ENCODE data around the gene DMAC1.

Gene DMAC1

DNA sequence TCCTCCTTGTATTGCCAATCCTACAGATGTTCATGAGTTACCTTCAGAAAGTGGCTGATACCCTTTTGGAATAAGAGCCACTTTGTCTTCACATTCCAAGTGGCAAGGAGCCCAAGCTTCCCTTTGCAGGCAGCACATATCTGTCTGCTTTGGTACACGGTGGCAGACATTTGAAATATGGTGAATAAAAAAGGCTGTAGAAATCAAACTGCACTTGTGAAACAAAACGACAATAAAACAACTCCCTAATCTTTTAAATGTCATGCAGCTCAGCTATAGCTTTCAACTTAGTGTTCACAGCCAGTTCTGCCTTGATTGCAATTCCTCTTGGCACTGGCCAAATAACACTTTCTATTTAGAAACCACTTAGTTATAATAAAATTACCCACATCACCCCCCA, 35.0 kb upstream of the DMAC1 start:
- H3K4me1 ChIP-seq: no peaks in the 10 kb centered on the region
- intact Hi-C loops (cut with DNase I; ENCODE audit: low total_unique reads): no loop called here
- no peak for DNase-seq

DNA sequence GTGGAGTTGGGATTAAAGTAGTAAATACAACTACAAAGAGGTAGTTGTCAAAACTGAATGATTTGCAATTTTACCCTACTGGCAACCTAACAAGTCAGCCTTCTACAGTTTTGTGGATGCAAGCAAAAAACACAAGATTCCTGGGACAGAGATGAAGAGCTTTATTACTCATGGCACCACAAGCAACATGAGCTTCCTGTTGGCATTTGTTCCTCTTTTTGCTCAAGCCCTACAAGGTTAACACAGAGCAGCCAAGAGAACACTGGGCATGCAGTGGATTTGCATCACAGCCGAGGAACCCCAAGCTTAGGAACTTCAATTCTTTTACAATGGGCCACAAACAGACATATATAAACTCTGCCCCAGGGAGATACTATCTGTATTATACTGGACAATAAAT, 28.8 kb upstream of the DMAC1 start:
- H3K9me3 ChIP-seq: no peaks in the 10 kb centered on the region
- H3K27ac ChIP-seq: no peak overlapping the region
- no peaks in the 10 kb centered on the region for H3K36me3 ChIP-seq
- intact Hi-C loops (cut with DNase I; ENCODE audit: low total_unique reads): no loop called here
- no peaks in the 10 kb centered on the region for H3K4me1 ChIP-seq
- no peak overlapping the region for H3K4me3 ChIP-seq
- DNase-seq: no peak
- no peak for TF ChIP-seq CTCF (IDR thresholded peaks at IDR 0.05)
- H3K27me3 ChIP-seq: no peaks in the 10 kb centered on the region

More for the DNA sequence above, 35.0 kb upstream of the DMAC1 start:
- no peak for TF ChIP-seq CTCF (IDR thresholded peaks at IDR 0.05)
- Histone ChIP-seq H3K27me3 (no peaks in the 10 kb centered on the region), H3K9me3 (no peaks in the 10 kb centered on the region), H3K4me3 (no peak overlapping the region), H3K36me3 (no peaks in the 10 kb centered on the region), H3K27ac (no peak overlapping the region)

DNA sequence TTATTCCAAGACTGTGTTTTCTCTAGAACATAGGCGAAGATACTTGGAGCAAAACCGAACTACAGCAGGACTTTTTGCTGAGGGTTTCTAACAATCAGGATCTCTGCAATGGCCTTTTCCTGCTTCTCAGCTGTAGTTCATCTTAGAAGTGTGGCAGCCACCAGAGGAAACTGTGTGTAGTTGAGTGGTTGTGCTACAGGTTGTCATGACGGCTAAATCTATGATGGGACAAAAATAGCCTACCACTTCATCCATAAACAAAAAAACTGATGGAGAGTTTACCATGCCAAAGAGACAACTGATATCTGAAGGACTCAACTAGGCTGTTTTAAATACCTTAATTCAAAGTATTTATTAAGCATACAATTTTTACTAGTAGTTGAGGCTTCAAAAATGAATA, 28.2 kb upstream of the DMAC1 start:
- no peak for TF ChIP-seq CTCF (IDR thresholded peaks at IDR 0.05)
- H3K27ac ChIP-seq: no peak overlapping the region
- no peaks in the 10 kb centered on the region for H3K36me3 ChIP-seq
- H3K9me3 ChIP-seq: no peaks in the 10 kb centered on the region
- intact Hi-C loops (cut with DNase I; ENCODE audit: low total_unique reads): no loop called here
- no peaks in the 10 kb centered on the region for H3K27me3 ChIP-seq
- no peaks in the 10 kb centered on the region for H3K4me1 ChIP-seq
- no peak overlapping the region for H3K4me3 ChIP-seq
- DNase-seq: no peak

DNA sequence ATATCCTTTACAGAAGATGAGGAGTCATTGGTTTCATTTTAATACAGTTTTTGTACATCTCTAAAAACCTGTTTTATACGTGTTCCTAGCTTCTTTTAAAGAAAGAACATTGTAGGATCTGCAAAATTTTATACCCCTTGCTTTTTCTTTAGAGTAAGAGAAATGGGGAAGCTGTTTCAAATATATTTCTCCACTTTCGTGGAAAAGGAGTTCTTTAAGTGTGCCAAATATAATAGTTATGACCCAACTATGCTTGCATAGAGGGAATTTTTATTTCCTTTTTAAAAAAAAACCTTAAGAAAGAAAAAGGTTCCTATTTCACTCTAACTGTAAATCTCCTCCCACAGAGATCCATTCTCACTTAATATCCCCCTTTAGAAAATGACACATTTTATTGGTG, 27.5 kb upstream of the DMAC1 start:
- no peak for TF ChIP-seq CTCF (IDR thresholded peaks at IDR 0.05)
- H3K4me1 ChIP-seq: no peaks in the 10 kb centered on the region
- intact Hi-C loops (cut with DNase I; ENCODE audit: low total_unique reads): no loop called here
- no peaks in the 10 kb centered on the region for H3K36me3 ChIP-seq
- DNase-seq: no peak
- H3K27me3 ChIP-seq: no peaks in the 10 kb centered on the region
- H3K27ac ChIP-seq: no peak overlapping the region
- no peak overlapping the region for H3K4me3 ChIP-seq
- no peaks in the 10 kb centered on the region for H3K9me3 ChIP-seq

- no peak overlapping the region for H3K27ac ChIP-seq
- H3K9me3 ChIP-seq: no peaks in the 10 kb centered on the region
- DNase-seq: no peak
- intact Hi-C loops (cut with DNase I; ENCODE audit: low total_unique reads): no loop called here
- no peaks in the 10 kb centered on the region for H3K36me3 ChIP-seq
- H3K4me1 ChIP-seq: no peaks in the 10 kb centered on the region
- no peaks in the 10 kb centered on the region for H3K27me3 ChIP-seq
- no peak overlapping the region for H3K4me3 ChIP-seq
- no peak for TF ChIP-seq CTCF (IDR thresholded peaks at IDR 0.05)
Measured at GRCh38 chr9:7823651-7824050, 24.1 kb upstream of the DMAC1 start.

DNA sequence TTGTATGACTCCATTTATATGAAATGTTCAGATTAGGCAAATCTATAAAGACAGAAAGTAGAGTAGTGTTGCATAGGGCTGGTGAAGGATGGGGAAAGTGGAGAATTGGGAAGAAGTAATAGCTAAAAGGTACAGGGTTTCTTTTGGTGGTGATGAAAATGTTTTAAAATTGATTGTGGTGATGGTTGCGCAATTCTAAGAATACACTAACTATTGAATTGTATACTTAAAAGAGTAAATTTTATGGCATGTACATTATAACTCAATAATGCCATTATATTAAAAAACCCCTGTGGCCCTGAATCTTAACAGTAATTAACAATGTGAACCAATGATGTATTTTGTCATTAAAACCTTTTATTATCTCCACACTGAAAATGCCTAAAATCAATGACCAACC, 20.4 kb upstream of the DMAC1 start:
- no peaks in the 10 kb centered on the region for H3K27me3 ChIP-seq
- no peak overlapping the region for H3K27ac ChIP-seq
- intact Hi-C loops (cut with DNase I; ENCODE audit: low total_unique reads): no loop called here
- H3K4me3 ChIP-seq: no peak overlapping the region
- DNase-seq: no peak
- H3K9me3 ChIP-seq: no peaks in the 10 kb centered on the region
- TF ChIP-seq CTCF (IDR thresholded peaks at IDR 0.05): no peak
- no peaks in the 10 kb centered on the region for H3K36me3 ChIP-seq
- H3K4me1 ChIP-seq: no peaks in the 10 kb centered on the region
